HG03460 (cell line): ENCODE data around the gene ERAS.
"Not testable (repeated sequence)": the region's sequence is repeated elsewhere in the genome, so short reads cannot be mapped to it uniquely, and the experiment has no call there.

Experiments used
- ATAC-seq: cut with Tn5 transposase; IDR thresholded peaks from one replicate; pipeline ENCODE4 v1.9.1; 2021; ENCODE audit not compliant: unreplicated experiment

The ERAS gene

GRCh38 chrX:48831136-48831908 lies 5.0 kb downstream of the ERAS start:
- ATAC-seq, result no peak

DNA sequence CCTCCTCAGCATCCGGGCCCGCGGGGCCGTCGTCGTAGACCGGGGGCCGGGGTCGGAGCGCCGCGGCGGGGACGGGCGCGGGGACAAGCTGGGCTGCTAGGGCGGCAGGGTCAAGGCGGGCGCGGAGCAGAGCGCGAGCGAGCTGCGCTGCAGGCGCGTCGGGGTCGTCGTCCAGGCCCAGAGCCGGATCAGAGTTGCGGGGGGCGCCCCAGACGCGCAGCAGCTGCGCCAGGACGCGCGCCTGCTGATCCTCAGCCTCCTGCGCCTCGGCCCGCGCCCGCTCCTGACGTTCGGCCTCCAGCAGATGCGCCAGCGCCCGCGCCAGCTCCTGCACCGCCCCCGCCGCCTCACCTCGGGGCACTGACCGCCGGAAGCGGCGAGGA lies 5.6 kb downstream of the ERAS start:
- no peak for ATAC-seq

GRCh38 chrX:48833542-48834138 lies 7.3 kb downstream of the ERAS start:
- ATAC-seq, result no peak

GRCh38 chrX:48834383-48834709 lies 8.0 kb downstream of the ERAS start:
- no peak for ATAC-seq

GRCh38 chrX:48835524-48836329 lies 9.4 kb downstream of the ERAS start, which contains the start of gene PCSK1N:
PCSK1N (minus strand) TSS chrX:48835610; CDS start chrX:48835532, 78 bp downstream.
- ATAC-seq, result no peak

DNA sequence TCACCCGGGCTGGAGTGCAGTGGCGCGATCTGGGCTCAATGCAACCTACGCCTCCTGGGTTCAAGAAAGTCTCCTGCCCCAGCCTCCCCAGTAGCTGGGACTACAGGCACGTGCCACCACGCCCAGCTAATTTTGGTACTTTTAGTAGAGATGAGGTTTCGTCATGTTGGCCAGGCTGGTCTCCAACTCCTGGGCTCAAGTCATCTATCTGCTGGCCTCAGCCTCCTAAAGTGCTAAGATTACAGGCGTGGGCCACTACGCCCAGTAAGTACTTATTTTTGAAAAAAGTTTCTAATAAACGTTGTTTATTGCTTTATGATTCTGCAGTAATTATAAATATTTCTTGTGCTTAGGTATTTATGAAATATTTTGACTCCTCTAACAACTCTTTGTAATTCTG lies 13.4 kb downstream of the ERAS start:
- no peak for ATAC-seq

- ATAC-seq, result no peak
Measured at GRCh38 chrX:48848847-48849246, 22.5 kb downstream of the ERAS start.

DNA sequence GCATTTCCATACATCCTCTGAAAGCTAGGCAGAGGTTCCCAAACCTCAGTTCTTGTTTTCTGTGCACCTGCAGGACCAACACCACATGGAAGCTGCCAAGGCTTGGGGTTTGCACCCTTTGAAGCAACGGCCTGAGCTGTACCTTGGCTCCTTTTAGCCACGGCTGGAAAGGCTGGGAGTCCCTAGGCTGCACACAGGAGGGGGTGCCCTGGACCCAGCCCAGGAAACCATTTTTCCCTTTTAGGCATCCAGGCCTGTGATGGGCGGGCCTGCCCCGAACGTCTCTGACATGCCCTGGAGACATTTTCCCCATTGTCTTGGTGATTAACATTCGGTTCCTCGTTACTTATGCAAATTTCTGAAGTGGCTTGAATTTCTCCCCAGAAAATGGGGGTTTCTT lies 26.5 kb downstream of the ERAS start:
- no peak for ATAC-seq

- not testable (repeated sequence) for ATAC-seq
Measured at GRCh38 chrX:48853494-48853893, 27.2 kb downstream of the ERAS start.

DNA sequence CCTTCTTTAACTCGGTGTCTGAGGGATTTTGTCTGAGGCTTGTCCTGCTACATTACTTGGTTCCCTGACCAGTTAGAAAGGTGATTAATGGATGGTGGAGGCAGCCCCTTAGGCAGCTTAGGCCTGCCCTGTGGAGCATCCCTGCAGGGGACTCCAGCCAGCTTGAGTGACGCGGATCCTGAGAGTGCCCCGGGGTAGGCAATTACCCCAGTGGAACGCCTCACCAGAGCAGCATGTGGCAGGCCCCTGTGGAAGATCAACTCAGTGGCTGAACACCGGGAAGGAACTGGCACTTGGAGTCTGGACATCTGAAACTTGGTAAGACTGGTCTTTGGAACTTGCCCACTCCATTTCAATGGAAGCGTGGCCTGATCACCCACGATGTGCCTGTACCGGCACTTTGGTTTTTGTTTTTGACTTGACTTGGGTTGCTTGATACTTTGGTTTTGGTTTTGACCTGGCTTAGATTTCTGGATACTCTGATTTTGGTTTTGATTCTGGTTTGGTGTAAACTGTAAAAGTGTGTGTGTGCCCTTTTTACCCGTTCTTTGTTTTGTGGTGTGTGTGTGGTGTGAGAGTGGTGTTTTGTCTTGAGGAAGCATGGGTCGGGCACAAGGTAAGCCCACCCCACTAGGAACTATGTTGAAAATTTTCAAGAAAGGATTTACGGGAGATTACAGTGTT lies 27.9 kb downstream of the ERAS start:
- not testable (repeated sequence) for ATAC-seq

DNA sequence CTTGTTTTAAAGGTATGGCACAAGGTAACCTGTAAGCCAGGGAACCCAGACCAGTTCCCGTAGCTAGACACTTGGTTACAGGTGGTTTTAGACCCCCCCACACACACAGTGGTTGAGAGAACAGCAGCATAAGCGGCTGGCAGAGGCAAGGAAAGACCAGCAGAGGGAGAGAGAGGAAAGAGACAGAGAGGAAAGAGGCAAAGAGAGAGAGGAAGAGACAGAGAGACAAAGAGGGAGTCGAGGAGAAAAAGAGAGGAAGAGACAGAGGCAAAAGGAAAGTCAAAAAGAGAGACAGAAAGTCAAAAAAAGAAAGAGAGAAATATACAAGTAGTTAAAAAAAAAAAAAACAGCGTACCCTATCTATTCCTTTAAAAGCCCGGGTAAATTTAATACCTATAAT lies 28.6 kb downstream of the ERAS start:
- ATAC-seq, result no peak

- ATAC-seq, result no peak
Measured at GRCh38 chrX:48864210-48864609, 37.9 kb downstream of the ERAS start.

GRCh38 chrX:48872017-48872416 lies 45.7 kb downstream of the ERAS start:
- not testable (repeated sequence) for ATAC-seq

DNA sequence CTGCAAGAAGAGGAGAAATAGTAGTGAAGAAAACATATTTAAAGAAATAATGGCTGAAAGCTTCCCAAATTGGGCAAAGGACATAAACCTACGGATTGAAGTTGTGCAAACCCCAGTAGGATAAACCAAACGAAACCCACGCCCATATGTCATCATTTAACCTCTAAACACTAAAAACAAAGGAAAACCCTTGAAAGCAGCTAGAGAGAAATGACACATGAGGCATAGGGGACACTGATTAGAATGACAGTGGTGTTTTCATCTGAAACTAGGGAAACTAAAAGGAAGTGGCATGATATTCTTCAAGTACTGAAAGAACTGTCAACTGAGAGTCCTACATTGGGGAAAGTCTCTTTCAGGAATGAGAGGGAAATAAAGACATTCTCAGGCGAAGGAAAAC lies 50.6 kb downstream of the ERAS start:
- ATAC-seq, result not testable (repeated sequence)
